Measurements from ENCODE around the gene TRAPPC6A. TPM values are rescaled to one million over a fixed set of nuclear protein-coding genes. Genes with fewer than 3 reads are reported as not detected.

TRAPPC6A gene
- total and polyA plus RNA-seq, 11 donors = 7.7 to 22.8 (median 18.6) TPM

DNA sequence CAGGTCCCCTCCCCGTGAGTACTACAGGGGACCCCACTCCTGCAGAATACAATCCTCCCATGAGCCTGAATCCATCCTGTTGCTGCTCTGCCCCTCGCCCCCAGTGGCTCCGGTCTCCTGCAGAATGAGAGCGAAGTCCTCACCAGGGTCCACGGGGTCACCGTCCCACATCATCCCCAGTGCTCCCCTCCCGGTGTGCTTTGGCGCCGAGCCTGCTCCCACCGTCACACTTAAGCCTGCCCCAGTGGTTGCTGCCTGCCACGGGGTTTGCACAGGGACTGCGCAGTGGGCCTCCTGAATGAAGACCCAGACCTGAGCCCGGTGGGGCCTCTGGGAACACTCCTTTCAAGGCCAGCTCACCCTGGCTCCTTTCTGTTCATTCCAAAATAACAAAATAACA lies 47.8 kb downstream of the TRAPPC6A start:
- DNase-seq (no peak), ATAC-seq (no peak)
- no peak overlapping the region for H3K27ac ChIP-seq
- intact Hi-C loops (cut with DNase I) = no loop called here
- no peaks in the 10 kb centered on the region for H3K27me3 ChIP-seq
- no peaks in the 10 kb centered on the region for H3K36me3 ChIP-seq
- TF ChIP-seq, protein P1, sequence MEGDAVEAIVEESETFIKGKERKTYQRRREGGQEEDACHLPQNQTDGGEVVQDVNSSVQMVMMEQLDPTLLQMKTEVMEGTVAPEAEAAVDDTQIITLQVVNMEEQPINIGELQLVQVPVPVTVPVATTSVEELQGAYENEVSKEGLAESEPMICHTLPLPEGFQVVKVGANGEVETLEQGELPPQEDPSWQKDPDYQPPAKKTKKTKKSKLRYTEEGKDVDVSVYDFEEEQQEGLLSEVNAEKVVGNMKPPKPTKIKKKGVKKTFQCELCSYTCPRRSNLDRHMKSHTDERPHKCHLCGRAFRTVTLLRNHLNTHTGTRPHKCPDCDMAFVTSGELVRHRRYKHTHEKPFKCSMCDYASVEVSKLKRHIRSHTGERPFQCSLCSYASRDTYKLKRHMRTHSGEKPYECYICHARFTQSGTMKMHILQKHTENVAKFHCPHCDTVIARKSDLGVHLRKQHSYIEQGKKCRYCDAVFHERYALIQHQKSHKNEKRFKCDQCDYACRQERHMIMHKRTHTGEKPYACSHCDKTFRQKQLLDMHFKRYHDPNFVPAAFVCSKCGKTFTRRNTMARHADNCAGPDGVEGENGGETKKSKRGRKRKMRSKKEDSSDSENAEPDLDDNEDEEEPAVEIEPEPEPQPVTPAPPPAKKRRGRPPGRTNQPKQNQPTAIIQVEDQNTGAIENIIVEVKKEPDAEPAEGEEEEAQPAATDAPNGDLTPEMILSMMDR (IDR thresholded peaks at IDR 0.05) = no peak
- TF ChIP-seq POLR2A (IDR thresholded peaks at IDR 0.05) = no peak
- 87 to 93% (median 89%) methylated on average over 7 to 13 of the region's 13 CpGs for WGBS, 4 donors
- H3K4me1 ChIP-seq = peaks cover 0 to 7% (median 0%) of the 10 kb centered on the region in 12 donors
- H3K4me3 ChIP-seq = no peak overlapping the region
- no peaks in the 10 kb centered on the region for H3K9me3 ChIP-seq

DNA sequence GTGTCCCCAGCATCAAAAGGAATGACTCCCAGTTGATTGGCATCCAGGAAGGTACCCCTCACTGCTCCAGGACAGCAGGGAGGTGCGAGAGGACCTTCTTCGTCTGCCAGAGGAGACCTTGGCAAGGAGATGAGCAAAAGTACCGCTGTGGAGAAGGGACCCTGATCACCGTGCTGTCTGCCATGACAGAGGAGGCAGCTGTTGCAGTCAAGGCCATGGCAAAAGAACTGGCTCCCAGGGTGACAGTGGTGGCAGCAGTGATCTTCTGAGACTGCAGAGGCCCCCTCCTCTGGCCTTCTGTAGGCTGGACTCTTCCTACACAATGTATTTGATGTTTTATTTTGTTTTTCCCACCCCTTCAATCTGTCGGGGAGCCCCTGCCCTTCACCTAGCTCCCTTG lies 49.2 kb downstream of the TRAPPC6A start:
- Histone ChIP-seq H3K27ac (no peak overlapping the region), H3K36me3 (no peaks in the 10 kb centered on the region), H3K27me3 (no peaks in the 10 kb centered on the region), H3K4me3 (no peak overlapping the region), H3K9me3 (no peaks in the 10 kb centered on the region), H3K4me1 (peaks cover 0 to 7% (median 0%) of the 10 kb centered on the region in 12 donors)
- whole genome bisulfite sequencing, 4 donors = 89 to 93% (median 92%) methylated on average over 5 of the region's 5 CpGs
- no peak for DNase-seq
- ATAC-seq = no peak
- intact Hi-C loops (cut with DNase I) = loop anchor here in 2 of 10 donors (5.0 kb wide), 2 partner anchors 48 to 112 kb away; partner anchors contain the start of genes BLOC1S3 (in 1 of the 2) and TRAPPC6A (in 1 of the 2)
- TF ChIP-seq, protein P1 (IDR thresholded peaks at IDR 0.05) = no peak
- no peak for TF ChIP-seq POLR2A (IDR thresholded peaks at IDR 0.05)

DNA sequence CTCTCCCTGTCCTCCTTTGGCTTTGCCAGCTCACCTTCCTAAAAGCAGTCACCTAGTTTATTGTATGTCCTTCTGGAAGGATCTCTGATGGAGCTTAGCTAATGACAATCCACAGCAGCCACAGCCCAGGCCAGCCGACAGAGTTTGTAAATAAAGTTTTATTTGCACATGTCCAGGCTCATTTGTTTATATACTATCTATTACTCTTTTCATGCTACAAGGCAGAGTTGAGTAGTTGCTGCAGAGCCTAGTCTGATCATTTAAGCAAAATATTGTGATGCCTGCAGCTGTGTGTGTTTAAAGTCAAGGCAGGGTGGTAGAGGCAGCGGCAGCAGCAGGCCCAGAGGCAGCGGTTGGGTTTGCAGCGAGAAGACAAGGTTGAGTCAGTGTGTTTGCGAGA lies 49.9 kb downstream of the TRAPPC6A start:
- WGBS, 4 donors = 92 to 98% (median 97%) methylated on average over 5 of the region's 5 CpGs
- Histone ChIP-seq H3K36me3 (no peaks in the 10 kb centered on the region), H3K4me3 (no peak overlapping the region), H3K27me3 (no peaks in the 10 kb centered on the region), H3K9me3 (no peaks in the 10 kb centered on the region), H3K27ac (no peak overlapping the region), H3K4me1 (peaks cover 0 to 7% (median 0%) of the 10 kb centered on the region in 12 donors)
- no peak for TF ChIP-seq POLR2A (IDR thresholded peaks at IDR 0.05)
- TF ChIP-seq, protein P1 (IDR thresholded peaks at IDR 0.05) = no peak
- DNase-seq (no peak), ATAC-seq (no peak)
- intact Hi-C loops (cut with DNase I) = loop anchor here in 2 of 10 donors (5.0 kb wide), 2 partner anchors 49 to 111 kb away; partner anchors contain the start of genes BLOC1S3 (in 1 of the 2) and TRAPPC6A (in 1 of the 2)

DNA sequence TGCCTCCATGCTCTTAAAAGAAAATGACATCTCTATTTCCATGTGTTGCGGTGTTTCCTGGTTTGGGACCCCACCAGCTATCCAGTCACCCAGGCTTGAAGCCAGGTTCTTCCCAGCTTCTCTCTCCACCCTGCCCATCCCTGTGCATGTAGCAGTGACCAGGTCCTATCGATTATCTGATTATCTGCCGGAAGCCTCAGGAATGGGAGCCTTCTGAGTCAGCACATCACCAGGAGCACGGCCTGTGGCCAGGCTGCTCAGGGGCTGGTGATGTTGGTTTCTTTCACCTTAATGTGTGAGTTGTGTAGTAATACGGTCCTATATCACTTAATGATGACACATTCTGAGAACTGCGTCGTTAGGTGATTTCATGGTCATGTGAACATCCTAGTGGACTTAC lies 51.4 kb downstream of the TRAPPC6A start:
- peaks cover 0 to 7% (median 0%) of the 10 kb centered on the region in 12 donors for H3K4me1 ChIP-seq
- 94 to 96% (median 95%) methylated on average over 6 to 7 of the region's 7 CpGs for WGBS, 4 donors
- no peaks in the 10 kb centered on the region for H3K36me3 ChIP-seq
- DNase-seq = no peak
- intact Hi-C loops (cut with DNase I) = loop anchor here in 2 of 10 donors (5.0 kb wide), 2 partner anchors 51 to 109 kb away; partner anchors contain the start of genes BLOC1S3 (in 1 of the 2) and TRAPPC6A (in 1 of the 2)
- TF ChIP-seq, protein P1 (IDR thresholded peaks at IDR 0.05) = no peak
- TF ChIP-seq POLR2A (IDR thresholded peaks at IDR 0.05) = no peak
- no peaks in the 10 kb centered on the region for H3K9me3 ChIP-seq
- H3K4me3 ChIP-seq = no peak overlapping the region
- H3K27ac ChIP-seq = no peak overlapping the region
- no peak for ATAC-seq
- H3K27me3 ChIP-seq = no peaks in the 10 kb centered on the region
